Endodermal cell (in vitro differentiated cells): ENCODE data around the gene NINL. TPM values are rescaled to one million over a fixed set of nuclear protein-coding genes. Genes with fewer than 3 reads are reported as not detected.
"Not testable (repeated sequence)": the region's sequence is repeated elsewhere in the genome, so short reads cannot be mapped to it uniquely, and the experiment has no call there.

Experiments used
- DNase-seq: peaks from one replicate; pipeline ENCODE4 v3.0.0-alpha.2; 2017
- H3K27ac ChIP-seq: 2 replicates; pipeline ENCODE4 v1.5.1; 2013; ENCODE audit warnings: mild to moderate bottlenecking, low read depth, low read length, moderate library complexity
- H3K27me3 ChIP-seq: 2 replicates; pipeline ENCODE4 v1.6.1; 2013; ENCODE audit warnings: mild to moderate bottlenecking, low read length, moderate library complexity; ENCODE audit not compliant: insufficient read depth, control insufficient read depth, poor library complexity, severe bottlenecking
- H3K36me3 ChIP-seq: 2 replicates; pipeline ENCODE4 v1.7.0; 2013; ENCODE audit warnings: mild to moderate bottlenecking, low read length, moderate library complexity; ENCODE audit not compliant: control insufficient read depth, insufficient read depth
- H3K4me1 ChIP-seq: one replicate; pipeline ENCODE4 v1.7.0; 2013; ENCODE audit warnings: low read length; ENCODE audit not compliant: control insufficient read depth, insufficient read depth
- H3K4me3 ChIP-seq: 2 replicates; pipeline ENCODE4 v1.5.1; 2013; ENCODE audit warnings: mild to moderate bottlenecking, low read length, moderate library complexity
- H3K9ac ChIP-seq: 2 replicates; pipeline ENCODE4 v1.6.1; 2013; ENCODE audit warnings: mild to moderate bottlenecking, low read length, moderate library complexity; ENCODE audit not compliant: poor library complexity, severe bottlenecking; ENCODE audit errors: extremely low read depth
- H3K9me3 ChIP-seq: 2 replicates; pipeline ENCODE4 v1.6.1; 2013; ENCODE audit warnings: mild to moderate bottlenecking, low read length, moderate library complexity; ENCODE audit not compliant: control insufficient read depth
- H3K27ac Mint-ChIP-seq: 2 replicates; pipeline ENCODE4 v1.8.0; 2020; ENCODE audit warnings: mixed read lengths
- H3K27me3 Mint-ChIP-seq: 2 replicates; pipeline ENCODE4 v1.8.0; 2021; ENCODE audit warnings: mild to moderate bottlenecking, mixed read lengths; ENCODE audit not compliant: insufficient read depth
- H3K36me3 Mint-ChIP-seq: 2 replicates; pipeline ENCODE4 v1.8.0; 2020; ENCODE audit warnings: low read depth, mixed read lengths
- H3K4me1 Mint-ChIP-seq: 2 replicates; pipeline ENCODE4 v1.8.0; 2020; ENCODE audit warnings: mixed read lengths
- H3K4me3 Mint-ChIP-seq: 2 replicates; pipeline ENCODE4 v1.8.0; 2020; ENCODE audit warnings: mild to moderate bottlenecking, moderate library complexity, mixed read lengths
- H3K9me3 Mint-ChIP-seq: 2 replicates; pipeline ENCODE4 v1.8.0; 2020; ENCODE audit warnings: mild to moderate bottlenecking, mixed read lengths
- CTCF ChIP-seq: fragments of 200-600 bp; sonication (generic); conservative IDR thresholded peaks from 2 replicates; pipeline ENCODE4 v1.5.0; 2021; ENCODE audit warnings: antibody characterized with exemption, mild to moderate bottlenecking
- WGBS, 2 experiments: methylation state at CpG; one replicate each; pipeline versions ENCODE4 v1.1.5 to v1.1.7; 2013; ENCODE audit warnings: missing lambda C conversion rate in 2 of 2, mixed read lengths in 1 of 2; ENCODE audit not compliant: insufficient coverage in 1 of 2, insufficient read length in 1 of 2; 5-methylcytosine and 5-hydroxymethylcytosine counted together
- total RNA-seq, 2 donors: library from RNA; stranded (reverse); fragmentation: NEBNext Ultra II Directional in 1 of 2; extraction: Animal tissue kit (Norgen Biotek cat#: 25700) in 1 of 2; gene quantifications; 2 replicates in 1 of 2; 3 replicates in 1 of 2; pipeline ENCODE4 v1.2.1, GENCODE V29; 2021

The NINL gene
- total RNA-seq, 2 donors from 2014 or later = 78.5 to 101 TPM

- Histone ChIP-seq H3K27ac (peak overlapping the region; percentile 27), H3K36me3 (peaks cover 8% of the 10 kb centered on the region), H3K4me3 (peak overlapping the region; percentile 3), H3K4me1 (peaks cover 42% of the 10 kb centered on the region), H3K9ac (peak overlapping the region; percentile 55), H3K9me3 (no peaks in the 10 kb centered on the region), H3K27me3 (no peaks in the 10 kb centered on the region)
- no peak for TF ChIP-seq CTCF
- Mint-ChIP-seq H3K27me3 (no peaks in the 10 kb centered on the region), H3K4me1 (peaks cover 68% of the 10 kb centered on the region), H3K9me3 (no peaks in the 10 kb centered on the region), H3K4me3 (peak overlapping the region; percentile 40), H3K27ac (peak overlapping the region; percentile 96), H3K36me3 (peaks cover 9% of the 10 kb centered on the region)
- WGBS, 2 experiments = 82 to 83% methylated on average over 5 to 6 of the region's 6 CpGs
- no peak for DNase-seq
These were observed 33.7 kb downstream of the NINL start for GRCh38 chr20:25551413-25552215.

GRCh38 chr20:25550645-25551337, 34.5 kb downstream of the NINL start:
- peak overlapping the region; percentile 96 for H3K27ac Mint-ChIP-seq
- H3K36me3 ChIP-seq, H3K27me3 Mint-ChIP-seq, DNase-seq, H3K36me3 Mint-ChIP-seq, H3K9me3 Mint-ChIP-seq, H3K9me3 ChIP-seq, H3K27me3 ChIP-seq: not testable (repeated sequence)
- Histone ChIP-seq H3K27ac (peak overlapping the region; percentile 74), H3K4me3 (peak overlapping the region; percentile 67), H3K4me1 (peaks cover 50% of the 10 kb centered on the region), H3K9ac (peak overlapping the region; percentile 70)
- peaks cover 76% of the 10 kb centered on the region for H3K4me1 Mint-ChIP-seq
- H3K4me3 Mint-ChIP-seq = peak overlapping the region; percentile 40
- 17 to 54% methylated on average over 4 to 7 of the region's 7 CpGs for WGBS, 2 experiments

GRCh38 chr20:25549843-25550477, 35.4 kb downstream of the NINL start:
- H3K9me3 Mint-ChIP-seq = no peaks in the 10 kb centered on the region
- H3K9me3 ChIP-seq = no peaks in the 10 kb centered on the region
- H3K27ac ChIP-seq = peak overlapping the region; percentile 74

More at GRCh38 chr20:25549843-25550477, 35.4 kb downstream of the NINL start:
- Histone ChIP-seq H3K9ac (peak overlapping the region; percentile 70), H3K36me3 (peaks cover under 1% of the 10 kb centered on the region), H3K4me1 (peaks cover 56% of the 10 kb centered on the region), H3K4me3 (peak overlapping the region; percentile 67), H3K27me3 (no peaks in the 10 kb centered on the region)
- H3K4me1 Mint-ChIP-seq = peaks cover 82% of the 10 kb centered on the region
- WGBS, 2 experiments = 80 to 84% methylated on average over 9 to 10 of the region's 10 CpGs
- no peaks in the 10 kb centered on the region for H3K27me3 Mint-ChIP-seq
- no peak for TF ChIP-seq CTCF
- DNase-seq = peak; percentile 24
- peak overlapping the region; percentile 96 for H3K27ac Mint-ChIP-seq
- peak overlapping the region; percentile 40 for H3K4me3 Mint-ChIP-seq
- peaks cover 8% of the 10 kb centered on the region for H3K36me3 Mint-ChIP-seq
